BLaER1 (cell line): ENCODE data around the gene DNAJC7.

Experiments used
- H3K27ac ChIP-seq: shearing (Covaris generic); formaldehyde crosslinking; 2 replicates; pipeline ENCODE4 v1.8.1; 2022
- H3K27me3 ChIP-seq: shearing (Covaris generic); formaldehyde crosslinking; 2 replicates; pipeline ENCODE4 v1.8.1; 2022
- H3K36me3 ChIP-seq: shearing (Covaris generic); formaldehyde crosslinking; 2 replicates; pipeline ENCODE4 v1.8.1; 2022
- H3K4me1 ChIP-seq: shearing (Covaris generic); formaldehyde crosslinking; 2 replicates; pipeline ENCODE4 v1.8.1; 2022
- H3K4me2 ChIP-seq: shearing (Covaris generic); formaldehyde crosslinking; 2 replicates; pipeline ENCODE4 v1.8.1; 2022
- H3K4me3 ChIP-seq: shearing (Covaris generic); formaldehyde crosslinking; 2 replicates; pipeline ENCODE4 v1.8.1; 2022
- H3K9ac ChIP-seq: shearing (Covaris generic); formaldehyde crosslinking; 2 replicates; pipeline ENCODE4 v1.8.1; 2022
- H3K9me3 ChIP-seq: shearing (Covaris generic); formaldehyde crosslinking; 2 replicates; pipeline ENCODE4 v1.8.1; 2022
- H4K20me1 ChIP-seq: shearing (Covaris generic); formaldehyde crosslinking; 2 replicates; pipeline ENCODE4 v1.8.1; 2022
- Cebpa-rat ChIP-seq: shearing (Covaris generic); IDR thresholded peaks from 2 replicates; pipeline ENCODE4 v1.8.1; 2022

Gene DNAJC7

DNA sequence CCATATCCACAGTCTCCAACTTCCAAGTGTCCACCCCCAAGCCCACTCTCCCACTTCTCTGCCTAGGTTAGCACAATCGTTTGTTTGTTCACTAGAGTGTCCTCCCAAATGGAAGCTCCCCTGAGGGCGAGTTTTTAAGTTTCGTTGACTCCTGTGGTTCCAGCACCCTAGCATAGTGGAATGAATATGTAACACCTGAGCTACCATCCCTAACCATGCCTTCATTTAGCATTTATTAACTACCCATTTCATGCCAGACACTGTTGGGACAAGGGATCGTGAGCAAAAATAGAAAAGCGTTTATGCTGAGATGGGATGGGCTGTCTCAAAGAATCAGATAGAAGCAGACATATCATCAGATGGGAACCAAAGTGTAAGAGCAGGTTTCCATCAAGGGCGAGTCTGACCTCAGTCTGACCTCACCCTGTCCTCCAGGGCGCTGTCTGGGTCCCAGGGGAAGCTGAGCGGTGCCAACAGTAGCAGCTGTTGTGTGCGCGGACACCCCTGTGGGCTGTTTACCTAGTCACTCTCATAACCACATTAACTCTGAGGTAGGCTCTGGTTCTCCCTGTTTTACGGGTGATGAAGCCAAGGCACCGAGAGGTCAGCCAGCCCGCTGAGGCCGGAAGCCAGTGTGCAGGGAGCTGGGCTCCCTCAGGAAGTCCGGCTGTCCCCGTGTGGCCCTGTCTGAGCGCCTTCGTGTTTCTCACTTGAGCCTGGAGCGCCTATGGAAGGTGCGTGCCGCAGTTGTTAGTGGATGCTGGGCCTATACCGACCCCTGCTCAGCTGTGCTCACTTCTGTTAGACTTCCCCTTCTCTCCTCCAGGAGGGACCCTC, 44.5 kb downstream of the DNAJC7 start:
- peak overlapping the region; percentile 62 for H3K27ac ChIP-seq

DNA sequence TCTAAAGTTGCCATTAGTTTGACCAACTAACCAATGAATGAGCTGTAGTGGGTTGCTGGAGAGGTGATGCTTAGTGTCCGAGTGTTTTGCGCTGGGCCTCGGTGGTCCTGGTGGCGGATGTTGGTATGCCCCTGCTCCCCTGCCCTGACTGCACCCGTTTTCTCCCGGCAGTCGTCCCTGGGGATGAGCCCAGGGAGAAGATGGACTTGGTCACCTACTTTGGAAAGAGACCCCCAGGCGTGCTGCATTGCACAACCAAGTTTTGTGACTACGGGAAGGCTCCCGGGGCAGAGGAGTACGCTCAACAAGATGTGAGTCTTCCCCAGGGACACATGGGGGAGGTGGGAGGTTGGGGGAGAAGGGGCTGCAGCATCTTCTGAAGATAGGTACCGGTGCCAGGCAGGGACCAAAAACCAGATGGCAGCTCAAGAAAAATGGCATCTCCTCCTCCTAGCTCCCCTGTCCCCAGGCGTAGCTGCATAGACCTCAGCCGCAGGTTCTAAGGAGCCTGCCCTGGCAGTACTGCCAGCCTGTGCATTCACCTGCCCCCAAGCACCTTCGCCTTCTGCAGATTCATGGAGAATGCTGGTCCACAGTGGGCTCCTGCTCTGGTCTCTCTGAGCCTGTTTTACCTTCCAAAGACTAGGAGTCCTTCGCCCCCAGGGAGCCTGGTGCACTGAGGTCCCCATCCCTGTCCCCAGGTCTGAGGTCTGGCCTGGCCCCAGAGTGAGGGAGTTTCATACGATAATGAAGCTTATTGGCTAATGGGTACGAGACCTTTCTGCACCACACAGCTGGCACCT, 45.3 kb downstream of the DNAJC7 start:
- Histone ChIP-seq H3K27ac (peak overlapping the region; percentile 62), H4K20me1 (peaks cover 94% of the 10 kb centered on the region), H3K27me3 (no peaks in the 10 kb centered on the region; the same call in 1 of the 2 replicates), H3K4me3 (no peak overlapping the region), H3K36me3 (peaks cover 91% of the 10 kb centered on the region), H3K9me3 (no peaks in the 10 kb centered on the region), H3K4me1 (peaks cover 79% of the 10 kb centered on the region), H3K4me2 (peak overlapping the region; percentile 64), H3K9ac (peak overlapping the region; percentile 50)
- no peak for TF ChIP-seq Cebpa-rat

More for the DNA sequence above, 44.5 kb downstream of the DNAJC7 start:
- H3K27me3 ChIP-seq: no peaks in the 10 kb centered on the region; the same call in 1 of the 2 replicates
- peak overlapping the region; percentile 16; the same call in 1 of the 2 replicates for H3K4me3 ChIP-seq
- peaks cover 98% of the 10 kb centered on the region for H4K20me1 ChIP-seq
- H3K4me1 ChIP-seq: peaks cover 78% of the 10 kb centered on the region
- H3K9me3 ChIP-seq: no peaks in the 10 kb centered on the region
- peak overlapping the region; percentile 50 for H3K9ac ChIP-seq
- peaks cover 98% of the 10 kb centered on the region for H3K36me3 ChIP-seq
- no peak for TF ChIP-seq Cebpa-rat
- peak overlapping the region; percentile 64 for H3K4me2 ChIP-seq

DNA sequence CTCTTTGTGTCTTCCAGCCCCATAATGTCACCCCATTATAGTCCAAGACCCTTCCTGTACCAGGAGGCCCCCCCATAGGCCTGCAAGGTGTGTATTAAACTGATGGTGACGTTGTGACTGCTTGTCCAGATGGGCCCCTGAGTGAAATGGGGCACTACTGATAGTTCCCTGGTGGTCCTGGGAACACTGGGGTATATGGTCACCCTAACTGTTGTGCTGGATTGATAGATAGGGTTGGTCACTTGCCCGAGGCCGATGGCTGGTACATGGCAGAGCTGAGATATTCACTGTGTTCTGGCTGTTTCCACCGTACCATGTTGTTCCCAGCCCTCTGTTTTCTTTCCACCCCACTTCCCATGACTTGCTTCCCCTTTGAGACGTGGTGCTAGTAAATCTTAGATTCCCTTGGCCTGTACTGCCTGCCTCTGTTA, 46.3 kb downstream of the DNAJC7 start:
- Histone ChIP-seq H3K4me3 (no peak overlapping the region), H4K20me1 (peaks cover 86% of the 10 kb centered on the region), H3K9me3 (no peaks in the 10 kb centered on the region), H3K36me3 (peaks cover 81% of the 10 kb centered on the region), H3K27me3 (no peaks in the 10 kb centered on the region; the same call in 1 of the 2 replicates), H3K27ac (no peak overlapping the region), H3K9ac (no peak overlapping the region), H3K4me1 (peaks cover 74% of the 10 kb centered on the region), H3K4me2 (peak overlapping the region; percentile 21)
- TF ChIP-seq Cebpa-rat: no peak

DNA sequence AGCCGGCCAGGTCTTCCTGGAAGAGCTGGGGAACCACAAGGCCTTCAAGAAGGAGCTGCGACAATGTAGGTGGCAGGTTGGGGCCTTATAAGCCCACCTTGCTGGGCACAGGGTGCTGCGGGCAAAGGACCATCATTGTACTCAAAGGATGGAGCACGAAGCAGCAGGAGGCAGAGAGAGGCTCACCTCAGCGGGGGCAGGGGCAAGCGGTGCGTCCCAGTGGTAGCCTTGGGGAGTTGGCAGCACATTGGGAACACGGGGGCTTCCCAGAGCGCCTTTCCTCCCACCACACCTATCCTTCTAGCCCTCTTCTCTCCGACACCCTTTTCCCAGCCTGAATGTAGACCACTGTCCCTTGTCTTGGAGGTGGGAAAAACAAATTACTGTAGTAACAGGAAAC, 48.6 kb downstream of the DNAJC7 start:
- H3K9me3 ChIP-seq: no peaks in the 10 kb centered on the region
- H3K36me3 ChIP-seq: peaks cover 59% of the 10 kb centered on the region
- H3K4me1 ChIP-seq: peaks cover 83% of the 10 kb centered on the region
- H3K9ac ChIP-seq: 0 out of 2 replicates have a peak overlapping the region, but pooled peaks have one; percentile 19
- peak overlapping the region; percentile 92; the same call in 1 of the 2 replicates for H3K4me3 ChIP-seq
- no peaks in the 10 kb centered on the region; the same call in 1 of the 2 replicates for H3K27me3 ChIP-seq
- peak overlapping the region; percentile 96 for H3K4me2 ChIP-seq
- H4K20me1 ChIP-seq: peaks cover 64% of the 10 kb centered on the region
- no peak overlapping the region for H3K27ac ChIP-seq
- TF ChIP-seq Cebpa-rat: no peak

DNA sequence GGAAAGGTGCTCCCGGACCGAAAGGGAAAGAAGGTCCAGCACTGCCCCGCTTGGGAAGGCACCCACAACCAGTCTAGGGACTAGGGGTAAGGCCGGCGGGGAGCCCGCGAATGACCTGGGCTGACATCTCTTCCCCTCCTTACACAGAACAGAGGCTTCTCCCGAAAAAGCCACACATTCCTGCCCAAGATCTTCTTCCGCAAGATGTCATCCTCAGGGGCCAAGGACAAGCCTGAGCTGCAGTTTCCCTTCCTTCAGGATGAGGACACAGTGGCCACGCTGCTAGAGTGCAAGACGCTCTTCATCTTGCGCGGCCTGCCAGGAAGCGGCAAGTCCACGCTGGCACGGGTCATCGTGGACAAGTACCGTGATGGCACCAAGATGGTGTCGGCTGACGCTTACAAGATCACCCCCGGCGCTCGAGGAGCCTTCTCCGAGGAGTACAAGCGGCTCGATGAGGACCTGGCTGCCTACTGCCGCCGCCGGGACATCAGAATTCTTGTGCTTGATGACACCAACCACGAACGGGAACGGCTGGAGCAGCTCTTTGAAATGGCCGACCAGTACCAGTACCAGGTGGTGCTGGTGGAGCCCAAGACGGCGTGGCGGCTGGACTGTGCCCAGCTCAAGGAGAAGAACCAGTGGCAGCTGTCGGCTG, 49.2 kb downstream of the DNAJC7 start:
- Histone ChIP-seq H4K20me1 (peaks cover 57% of the 10 kb centered on the region), H3K27ac (peak overlapping the region; percentile 97), H3K4me3 (peak overlapping the region; percentile 92), H3K4me2 (peak overlapping the region; percentile 96), H3K4me1 (peaks cover 81% of the 10 kb centered on the region), H3K27me3 (no peaks in the 10 kb centered on the region; the same call in 1 of the 2 replicates), H3K9ac (peak overlapping the region; percentile 98), H3K36me3 (peaks cover 52% of the 10 kb centered on the region), H3K9me3 (no peaks in the 10 kb centered on the region)
- TF ChIP-seq Cebpa-rat: no peak

DNA sequence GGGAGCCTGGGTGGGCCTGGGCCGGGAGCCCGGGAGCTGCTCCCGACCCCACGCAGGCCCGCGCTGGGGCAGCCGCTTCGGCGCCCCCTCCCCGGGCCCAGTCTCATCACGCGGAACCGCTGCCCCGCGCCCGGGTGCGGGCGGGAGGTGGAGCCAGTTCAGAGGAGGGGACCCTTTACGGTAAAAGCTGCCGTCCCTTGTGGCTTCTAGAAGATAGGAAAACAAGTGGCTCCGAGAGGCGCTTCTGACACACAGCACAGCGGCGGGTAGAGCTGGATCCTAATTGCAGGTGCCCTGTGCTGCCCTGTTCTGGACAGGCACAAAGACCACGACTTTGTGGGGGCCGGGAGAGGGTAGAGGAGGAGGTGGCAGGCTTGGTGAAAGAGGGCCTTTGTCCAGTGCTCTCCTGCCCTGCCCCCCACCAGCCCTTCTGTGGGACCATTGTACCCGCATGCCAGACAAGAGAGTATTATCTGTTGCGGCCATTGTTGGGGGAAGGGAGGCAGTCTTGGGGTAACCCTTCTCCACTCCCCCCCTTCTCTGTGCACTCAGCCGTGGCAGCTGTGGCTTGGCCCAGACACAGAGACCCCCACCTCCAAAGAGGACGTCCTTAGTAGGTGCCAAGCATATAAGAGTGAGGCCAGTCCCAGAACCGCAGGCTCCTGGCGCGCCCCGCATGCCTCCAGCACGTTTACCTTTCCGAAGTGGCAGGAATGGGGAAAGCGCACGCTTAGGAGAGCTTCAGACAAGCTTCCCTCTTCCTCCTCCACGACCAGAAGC, 49.9 kb downstream of the DNAJC7 start:
- Histone ChIP-seq H3K27ac (peak overlapping the region; percentile 97), H3K4me1 (peaks cover 81% of the 10 kb centered on the region)

DNA sequence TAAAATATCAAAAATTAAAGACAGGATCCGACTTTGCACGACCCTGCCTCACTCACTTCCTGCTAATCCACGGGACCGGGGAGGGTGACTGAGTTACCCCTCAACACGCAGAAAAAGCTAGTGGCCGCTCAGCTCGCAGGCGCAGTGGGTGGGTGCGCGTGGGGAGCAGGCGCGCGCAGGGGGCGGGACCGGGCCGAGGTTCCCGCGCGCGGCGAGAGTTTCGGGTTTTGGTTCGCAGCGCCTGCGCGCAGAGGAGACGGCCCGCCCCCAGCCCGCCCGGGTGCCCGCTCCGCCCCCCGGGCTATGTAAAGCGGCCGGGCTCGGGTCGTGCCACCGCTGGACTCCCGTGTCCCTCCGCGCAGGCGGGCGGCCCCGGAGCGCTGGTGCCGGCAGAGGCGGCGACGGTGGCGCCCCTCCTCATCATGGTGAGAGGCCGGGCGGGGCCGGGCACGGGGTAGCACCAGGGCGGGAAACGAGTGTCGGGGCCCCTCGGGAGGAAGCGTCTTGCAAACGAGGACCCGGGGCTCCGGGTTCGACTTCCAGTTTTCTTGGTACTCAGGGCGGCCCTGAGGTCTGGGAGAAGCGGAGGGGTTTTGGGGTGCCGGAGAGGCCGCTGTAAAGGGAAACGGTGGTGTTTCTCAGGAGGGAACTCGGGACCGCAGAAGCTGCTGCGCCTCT, 50.6 kb downstream of the DNAJC7 start, which contains the start of gene CNP:
CNP (plus strand) TSS at position 333 of the 678 bp plus-strand sequence; CDS start at position 423, 90 bp downstream.
- H3K36me3 ChIP-seq: peaks cover 38% of the 10 kb centered on the region
- H4K20me1 ChIP-seq: peaks cover 43% of the 10 kb centered on the region
- peak within 1 kb of the TSS; percentile 98 for H3K9ac ChIP-seq
- H3K27ac ChIP-seq: peak within 1 kb of the TSS; percentile 97
- peak within 1 kb of the TSS; percentile 96 for H3K4me2 ChIP-seq
- H3K4me3 ChIP-seq: peak within 1 kb of the TSS; percentile 92
- no peak for TF ChIP-seq Cebpa-rat
- peaks cover 81% of the 10 kb centered on the region for H3K4me1 ChIP-seq
- H3K9me3 ChIP-seq: no peaks in the 10 kb centered on the region
- H3K27me3 ChIP-seq: no peaks in the 10 kb centered on the region

More for the DNA sequence above, 49.9 kb downstream of the DNAJC7 start:
- Histone ChIP-seq H3K36me3 (peaks cover 45% of the 10 kb centered on the region), H3K4me3 (peak overlapping the region; percentile 92), H3K4me2 (peak overlapping the region; percentile 96), H4K20me1 (peaks cover 50% of the 10 kb centered on the region), H3K9ac (peak overlapping the region; percentile 98), H3K27me3 (no peaks in the 10 kb centered on the region), H3K9me3 (no peaks in the 10 kb centered on the region)
- TF ChIP-seq Cebpa-rat: no peak

DNA sequence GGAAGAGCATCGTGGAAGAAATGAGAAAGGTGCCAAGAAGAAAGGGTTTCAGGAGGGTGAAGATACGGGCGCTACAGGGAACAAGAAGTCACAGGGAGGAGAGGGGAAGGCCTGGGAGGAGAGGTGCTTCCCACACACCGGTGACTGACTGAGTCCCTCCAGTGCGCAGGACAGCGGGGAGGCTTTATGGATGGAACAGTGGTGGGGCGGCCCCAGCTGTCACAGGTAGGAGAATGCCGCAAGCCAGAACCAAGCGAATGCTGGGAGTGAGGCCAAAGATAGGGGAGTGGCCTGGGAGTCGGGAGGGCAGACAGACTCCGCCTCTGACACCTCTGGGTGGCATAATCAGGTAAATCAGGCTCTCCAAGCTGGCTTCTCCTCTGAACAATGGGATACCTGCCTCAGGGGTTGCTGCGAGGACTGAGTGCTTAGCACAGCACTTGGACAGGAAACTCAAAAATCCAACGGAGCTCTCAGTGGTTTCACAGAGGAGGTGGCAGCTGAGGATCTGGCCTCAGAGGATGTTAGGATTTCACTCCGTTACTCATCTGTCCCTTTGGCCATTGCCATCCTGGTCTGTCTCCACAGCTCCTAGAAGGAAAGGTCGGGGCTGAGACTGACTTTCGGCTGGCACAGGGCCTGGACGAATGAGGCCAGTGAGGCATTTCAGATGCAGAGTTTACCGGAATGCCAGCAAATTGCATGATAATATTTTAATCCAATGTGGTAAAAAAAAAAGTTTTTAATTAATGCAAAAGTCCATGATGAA, 51.4 kb downstream of the DNAJC7 start:
- Histone ChIP-seq H3K27me3 (no peaks in the 10 kb centered on the region), H3K27ac (peak overlapping the region; percentile 97), H3K4me2 (peak overlapping the region; percentile 96), H3K4me3 (peak overlapping the region; percentile 92), H3K36me3 (peaks cover 31% of the 10 kb centered on the region), H4K20me1 (peaks cover 36% of the 10 kb centered on the region), H3K9ac (peak overlapping the region; percentile 98), H3K9me3 (no peaks in the 10 kb centered on the region), H3K4me1 (peaks cover 78% of the 10 kb centered on the region)
- TF ChIP-seq Cebpa-rat: no peak
